Measurements from ENCODE around the gene XBP1.
"Not testable (repeated sequence)": the region's sequence is repeated elsewhere in the genome, so short reads cannot be mapped to it uniquely, and the experiment has no call there.

Gene XBP1

DNA sequence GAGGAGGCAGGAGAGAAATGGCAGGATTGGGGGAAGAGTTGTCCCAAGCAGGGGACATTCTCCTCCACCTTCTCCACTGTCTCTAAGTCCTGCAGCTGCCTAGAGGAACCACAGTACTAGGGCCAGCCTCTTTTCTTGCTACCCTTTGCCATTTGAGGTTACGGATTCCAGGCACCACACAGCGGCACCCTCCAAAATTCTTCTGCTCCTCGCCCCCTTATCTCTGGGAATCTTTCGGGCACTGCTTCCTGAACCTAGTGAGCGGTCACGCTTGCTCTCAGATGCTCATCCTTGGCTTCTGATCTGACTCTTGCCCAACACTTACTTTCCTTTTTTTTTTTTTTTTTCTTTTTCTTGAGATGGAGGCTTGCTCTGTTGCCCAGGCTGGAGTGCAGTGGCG, 26.6 kb upstream of the XBP1 start:
- in situ Hi-C loops (cut with MboI; ENCODE audit: low pct_unique_long_range_greater_than_20kb, low sequenced_read_pairs, unreplicated experiment): loop anchor here (10.0 kb wide), 1 partner anchor 222 kb away; no protein-coding TSS in a partner anchor
- no peak for DNase-seq (ENCODE audit: low spot score)
- TF ChIP-seq, protein P1, sequence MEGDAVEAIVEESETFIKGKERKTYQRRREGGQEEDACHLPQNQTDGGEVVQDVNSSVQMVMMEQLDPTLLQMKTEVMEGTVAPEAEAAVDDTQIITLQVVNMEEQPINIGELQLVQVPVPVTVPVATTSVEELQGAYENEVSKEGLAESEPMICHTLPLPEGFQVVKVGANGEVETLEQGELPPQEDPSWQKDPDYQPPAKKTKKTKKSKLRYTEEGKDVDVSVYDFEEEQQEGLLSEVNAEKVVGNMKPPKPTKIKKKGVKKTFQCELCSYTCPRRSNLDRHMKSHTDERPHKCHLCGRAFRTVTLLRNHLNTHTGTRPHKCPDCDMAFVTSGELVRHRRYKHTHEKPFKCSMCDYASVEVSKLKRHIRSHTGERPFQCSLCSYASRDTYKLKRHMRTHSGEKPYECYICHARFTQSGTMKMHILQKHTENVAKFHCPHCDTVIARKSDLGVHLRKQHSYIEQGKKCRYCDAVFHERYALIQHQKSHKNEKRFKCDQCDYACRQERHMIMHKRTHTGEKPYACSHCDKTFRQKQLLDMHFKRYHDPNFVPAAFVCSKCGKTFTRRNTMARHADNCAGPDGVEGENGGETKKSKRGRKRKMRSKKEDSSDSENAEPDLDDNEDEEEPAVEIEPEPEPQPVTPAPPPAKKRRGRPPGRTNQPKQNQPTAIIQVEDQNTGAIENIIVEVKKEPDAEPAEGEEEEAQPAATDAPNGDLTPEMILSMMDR (IDR thresholded peaks at IDR 0.05; ENCODE audit: extremely low read depth, insufficient read depth, missing control alignments): no peak

DNA sequence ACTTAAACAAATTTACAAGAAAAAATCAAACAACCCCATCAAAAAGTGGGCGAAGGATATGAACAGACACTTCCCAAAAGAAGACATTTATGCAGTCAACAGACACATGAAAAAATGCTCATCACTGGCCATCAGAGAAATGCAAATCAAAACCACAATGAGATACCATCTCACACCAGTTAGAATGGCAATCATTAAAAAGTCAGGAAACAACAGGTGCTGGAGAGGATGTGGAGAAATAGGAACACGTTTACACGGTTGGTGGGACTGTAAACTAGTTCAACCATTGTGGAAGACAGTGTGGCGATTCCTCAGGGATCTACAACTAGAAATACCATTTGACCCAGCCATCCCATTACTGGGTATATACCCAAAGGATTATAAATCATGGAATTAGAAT, 26.1 kb upstream of the XBP1 start:
- DNase-seq (ENCODE audit: low spot score): not testable (repeated sequence)
- in situ Hi-C loops (cut with MboI; ENCODE audit: low pct_unique_long_range_greater_than_20kb, low sequenced_read_pairs, unreplicated experiment): loop anchor here (10.0 kb wide), 1 partner anchor 222 kb away; no protein-coding TSS in a partner anchor

DNA sequence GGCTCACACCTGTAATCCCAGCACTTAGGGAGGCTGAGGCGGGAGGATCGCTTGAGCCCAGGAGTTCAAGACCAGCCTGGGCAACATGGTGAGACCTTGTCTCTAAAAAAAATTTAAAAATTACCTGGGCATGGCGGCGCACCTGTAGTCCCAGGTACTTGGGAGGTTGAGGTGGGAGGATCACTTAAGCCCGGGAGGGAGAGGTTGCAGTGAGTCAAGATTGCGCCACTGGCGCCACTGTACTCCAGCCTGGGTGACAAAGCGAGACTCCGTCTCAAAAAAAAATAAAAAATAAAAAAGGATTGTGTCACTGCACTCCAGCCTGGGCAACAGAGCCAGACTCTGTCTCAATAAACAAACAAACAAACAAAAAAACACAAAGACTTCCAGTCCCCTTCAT, 24.1 kb upstream of the XBP1 start:
- in situ Hi-C loops (cut with MboI; ENCODE audit: low pct_unique_long_range_greater_than_20kb, low sequenced_read_pairs, unreplicated experiment): loop anchor here (10.0 kb wide), 1 partner anchor 220 kb away; no protein-coding TSS in a partner anchor
- not testable (repeated sequence) for DNase-seq (ENCODE audit: low spot score)

DNA sequence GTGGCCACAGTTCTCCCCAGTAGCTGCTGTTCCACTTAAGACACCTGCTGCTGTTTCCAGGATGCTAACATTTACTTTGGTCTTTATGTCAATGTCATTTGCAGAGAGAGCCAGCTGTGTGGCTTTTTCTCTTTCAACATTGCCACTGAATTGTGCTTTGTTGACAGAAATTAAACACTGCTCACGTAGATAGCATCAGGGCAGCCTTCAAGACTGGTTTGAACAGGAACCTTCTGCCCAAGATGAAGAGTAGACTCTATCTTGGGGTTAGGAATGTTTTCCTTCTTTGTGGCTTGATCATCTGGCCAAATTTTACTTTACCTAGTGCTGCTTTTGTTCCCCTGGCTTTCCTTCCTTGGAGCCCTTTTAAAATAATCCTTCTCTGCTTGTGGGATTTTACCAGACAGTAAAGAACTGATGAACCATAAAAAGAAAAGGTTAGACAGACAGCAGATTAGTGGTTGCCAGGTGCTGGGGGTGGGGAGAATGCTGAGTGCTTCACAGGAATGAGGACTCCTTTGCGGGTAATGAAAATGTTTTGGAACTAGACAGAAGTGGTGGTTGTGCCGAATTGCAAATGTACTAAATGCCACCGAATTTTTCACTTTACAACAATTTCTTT, 22.7 kb upstream of the XBP1 start:
- in situ Hi-C loops (cut with MboI; ENCODE audit: low pct_unique_long_range_greater_than_20kb, low sequenced_read_pairs, unreplicated experiment): loop anchor here (10.0 kb wide), 1 partner anchor 218 kb away; no protein-coding TSS in a partner anchor
- DNase-seq (ENCODE audit: low spot score): no peak
- TF ChIP-seq, protein P1 (IDR thresholded peaks at IDR 0.05; ENCODE audit: extremely low read depth, insufficient read depth, missing control alignments): no peak

DNA sequence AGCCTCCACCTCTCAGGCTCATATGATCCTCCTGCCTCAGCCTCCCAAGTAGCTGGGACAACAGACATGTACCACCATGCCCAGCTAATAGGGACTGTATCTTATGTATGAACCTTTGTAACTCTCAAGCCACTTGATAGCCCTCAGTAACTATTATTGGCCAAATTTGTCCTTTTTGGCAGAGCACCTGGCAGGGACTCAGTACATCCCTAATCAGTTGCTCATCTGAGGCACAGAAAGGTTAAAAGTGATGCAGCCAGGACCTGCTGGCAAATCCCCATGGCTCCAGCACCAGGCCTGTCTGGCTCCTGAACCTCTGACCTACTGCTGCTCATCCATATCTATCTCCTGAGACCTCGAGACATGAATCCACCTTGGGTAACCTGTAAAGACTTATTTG, 21.1 kb upstream of the XBP1 start:
- in situ Hi-C loops (cut with MboI; ENCODE audit: low pct_unique_long_range_greater_than_20kb, low sequenced_read_pairs, unreplicated experiment): loop anchor here (10.0 kb wide), 1 partner anchor 217 kb away; no protein-coding TSS in a partner anchor
- no peak for DNase-seq (ENCODE audit: low spot score)

DNA sequence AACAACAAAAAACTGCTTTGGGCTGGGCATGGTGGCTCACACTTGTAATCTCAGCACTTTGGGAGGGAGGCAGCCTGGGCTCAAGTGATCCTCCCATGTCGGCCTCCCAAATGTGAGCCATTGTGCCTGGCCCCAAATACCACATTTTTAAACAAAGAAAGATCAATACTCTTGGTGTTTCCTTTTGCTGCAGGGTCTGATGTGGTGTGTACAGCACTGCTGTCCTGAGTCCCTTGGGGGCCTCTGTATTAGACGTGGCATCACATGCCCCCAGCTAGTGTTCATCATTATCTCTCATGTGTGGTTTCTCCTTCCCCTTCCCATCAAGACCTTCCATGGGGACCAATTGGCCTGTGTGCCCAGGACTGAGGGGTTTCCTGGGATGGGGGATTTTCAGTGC, 20.5 kb upstream of the XBP1 start:
- no peak for DNase-seq (ENCODE audit: low spot score)
- in situ Hi-C loops (cut with MboI; ENCODE audit: low pct_unique_long_range_greater_than_20kb, low sequenced_read_pairs, unreplicated experiment): loop anchor here (10.0 kb wide), 1 partner anchor 216 kb away; no protein-coding TSS in a partner anchor
- TF ChIP-seq, protein P1 (IDR thresholded peaks at IDR 0.05; ENCODE audit: extremely low read depth, insufficient read depth, missing control alignments): no peak

More for the DNA sequence above, 21.1 kb upstream of the XBP1 start:
- TF ChIP-seq, protein P1 (IDR thresholded peaks at IDR 0.05; ENCODE audit: extremely low read depth, insufficient read depth, missing control alignments): no peak

DNA sequence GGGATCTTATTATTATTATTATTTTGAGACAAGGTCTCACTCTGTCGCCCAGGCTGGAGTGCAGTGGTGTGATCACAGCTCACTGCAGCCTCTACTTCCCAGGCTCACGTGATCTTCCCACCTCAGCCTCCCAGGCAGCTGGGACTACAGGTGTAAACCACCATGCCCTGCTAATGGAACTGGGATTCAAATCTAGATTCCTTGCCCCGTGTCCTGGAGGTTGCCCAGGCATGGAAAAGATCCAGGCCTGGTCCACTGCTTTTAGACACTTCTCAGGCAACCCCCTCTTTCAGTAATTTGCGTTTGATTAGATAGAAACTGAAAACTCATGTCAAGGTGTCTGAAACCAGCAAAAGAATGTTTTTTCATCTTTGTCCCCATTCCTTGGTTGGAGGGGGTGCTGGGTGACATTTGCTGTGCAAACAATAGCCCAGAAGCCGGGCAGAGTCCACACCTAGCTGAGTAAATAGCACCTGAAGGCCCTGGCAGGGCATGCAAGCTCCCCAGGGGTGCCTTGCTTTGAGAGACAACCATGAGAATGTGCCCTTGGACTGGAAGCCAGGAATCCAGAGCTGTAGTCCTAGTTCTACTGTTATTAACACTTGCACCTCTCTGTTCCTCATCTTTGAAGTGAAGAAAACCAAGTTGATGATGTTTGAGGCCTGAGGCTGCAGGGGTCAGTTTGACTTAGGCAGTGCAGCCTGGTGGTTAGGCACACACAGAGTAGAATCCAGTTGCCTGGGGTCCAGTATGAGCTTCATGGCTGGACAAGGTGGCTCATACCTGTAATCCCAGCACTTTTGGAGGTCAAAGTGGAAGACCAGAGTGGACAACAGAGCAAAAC, 19.1 kb upstream of the XBP1 start:
- TF ChIP-seq, protein P1 (IDR thresholded peaks at IDR 0.05; ENCODE audit: extremely low read depth, insufficient read depth, missing control alignments): no peak
- in situ Hi-C loops (cut with MboI; ENCODE audit: low pct_unique_long_range_greater_than_20kb, low sequenced_read_pairs, unreplicated experiment): loop anchor here (10.0 kb wide), 1 partner anchor 215 kb away; no protein-coding TSS in a partner anchor
- DNase-seq (ENCODE audit: low spot score): no peak
